HG03520 (cell line): ENCODE measurements around the gene GLCCI1.
"Not testable (repeated sequence)": the region's sequence is repeated elsewhere in the genome, so short reads cannot be mapped to it uniquely, and the experiment has no call there.

Experiments
- ATAC-seq: cut with Tn5 transposase; IDR thresholded peaks from one replicate; pipeline ENCODE4 v1.9.1; 2021; ENCODE audit warnings: mild to moderate bottlenecking, moderate library complexity; ENCODE audit not compliant: unreplicated experiment

GLCCI1 gene

DNA sequence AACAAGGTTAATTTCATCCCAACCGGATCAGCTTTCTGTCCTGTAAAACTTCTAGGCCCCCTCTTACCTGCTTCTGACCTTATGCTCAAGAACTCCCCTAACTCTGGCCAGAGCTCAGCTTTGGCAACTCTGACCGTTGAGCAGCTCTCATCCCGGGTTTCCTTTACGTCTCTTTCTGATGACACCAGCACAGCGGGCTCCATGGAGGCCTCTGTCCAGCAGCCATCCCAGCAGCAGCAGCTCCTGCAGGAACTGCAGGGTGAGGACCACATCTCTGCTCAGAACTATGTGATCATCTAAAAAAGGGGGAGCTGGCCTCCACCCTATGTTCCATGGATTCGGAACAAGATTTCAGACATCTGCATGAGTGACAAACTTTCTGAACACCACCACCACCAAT, 117.6 kb downstream of the GLCCI1 start:
- no peak for ATAC-seq

DNA sequence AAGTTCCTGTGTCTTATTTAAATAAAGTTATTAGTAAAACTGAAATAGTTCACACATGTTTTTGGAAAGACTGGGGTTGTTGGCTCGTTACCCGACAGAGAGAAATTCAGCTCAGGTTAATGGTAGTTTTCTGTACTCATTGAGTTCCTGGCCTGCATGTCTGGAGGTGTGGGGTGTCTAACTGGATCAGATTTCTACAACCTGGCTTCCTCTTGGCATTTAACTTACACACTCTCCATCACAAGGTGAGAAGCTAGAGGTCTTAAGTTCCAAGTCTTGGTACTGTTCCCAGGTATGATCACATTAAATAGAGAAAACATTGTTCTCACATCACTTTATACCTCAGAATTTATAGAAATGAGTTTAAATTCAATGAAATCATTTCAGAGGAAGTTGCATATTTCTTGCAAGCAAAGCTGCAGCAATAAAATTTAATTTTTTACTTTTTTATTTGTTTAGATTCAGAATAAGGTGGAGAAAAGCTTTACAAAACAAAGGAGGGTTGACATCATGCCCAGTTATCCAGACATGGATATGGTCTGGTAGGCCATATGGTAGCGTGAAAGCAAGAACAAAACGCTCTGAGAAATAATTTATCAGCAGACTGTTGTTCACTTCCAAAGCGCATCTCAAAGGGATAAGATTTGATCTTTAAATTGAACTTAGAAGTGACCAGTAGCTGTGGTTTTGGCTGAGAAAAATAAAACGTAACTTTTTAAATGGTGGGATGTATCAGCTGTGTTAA, 120.6 kb downstream of the GLCCI1 start:
- ATAC-seq, result no peak

DNA sequence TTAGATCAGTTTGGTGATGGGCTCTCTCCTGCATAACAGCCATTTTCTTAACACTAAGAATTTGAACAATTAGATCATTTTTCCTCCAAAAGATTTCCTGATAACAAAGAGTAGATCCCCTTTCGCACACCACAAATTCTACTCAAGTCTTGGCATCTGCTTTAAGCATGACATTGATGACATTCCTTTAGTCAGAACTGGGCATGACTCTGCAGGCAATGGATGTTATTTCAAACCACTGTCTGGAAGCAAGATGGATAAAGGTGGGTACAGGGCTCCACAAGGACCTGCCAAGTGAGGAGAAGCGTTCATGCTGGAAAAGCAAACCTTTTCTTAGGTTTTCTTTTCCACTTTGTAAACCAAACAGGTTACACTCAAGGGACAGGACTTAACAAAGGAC, 123.5 kb downstream of the GLCCI1 start:
- ATAC-seq, result no peak

DNA sequence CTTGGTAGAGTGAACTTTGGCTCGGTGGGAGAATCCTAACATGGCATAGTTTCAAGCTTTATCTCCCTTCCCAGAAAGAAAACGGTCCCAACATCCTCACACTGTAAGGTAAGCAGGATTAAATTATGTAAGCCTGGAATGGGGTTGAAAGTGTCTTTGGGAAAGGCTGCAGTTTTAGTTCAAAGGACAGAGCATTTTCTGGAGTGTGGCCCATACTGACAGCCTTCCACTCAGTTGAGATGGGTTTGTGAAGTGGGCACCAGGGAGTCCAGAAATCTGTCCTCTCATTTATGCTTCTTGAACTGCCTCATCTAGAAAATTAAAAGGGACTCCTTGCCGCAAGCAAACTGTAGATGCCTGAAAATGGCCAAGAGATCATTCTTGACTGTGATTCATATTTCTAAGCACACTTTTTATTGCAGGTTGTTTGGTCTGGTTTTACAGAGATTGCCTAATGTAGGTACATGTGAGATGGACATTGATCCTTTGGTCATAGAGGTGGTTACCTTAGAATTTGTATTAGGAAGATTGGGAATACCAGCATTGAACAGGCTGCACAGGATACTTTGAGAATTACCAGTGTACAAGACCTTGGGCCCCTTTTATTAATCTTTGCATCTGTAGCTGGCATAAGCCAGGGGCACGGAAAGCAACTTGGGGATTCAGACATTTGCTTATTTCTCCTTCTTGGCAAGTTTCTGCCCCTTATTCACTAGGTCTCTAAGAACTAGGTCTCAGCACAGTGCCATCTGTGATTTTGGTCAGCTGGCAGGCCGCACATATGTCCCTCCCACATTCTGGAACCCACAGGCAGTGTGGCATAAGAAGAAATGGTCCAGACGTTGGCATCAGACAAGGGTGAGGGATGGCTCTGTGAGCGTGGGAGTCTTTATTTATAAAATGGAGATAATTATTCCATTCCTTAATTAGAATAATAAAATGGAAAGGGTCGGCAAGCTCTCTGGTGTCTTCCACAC, 125.9 kb downstream of the GLCCI1 start:
- ATAC-seq, result no peak

DNA sequence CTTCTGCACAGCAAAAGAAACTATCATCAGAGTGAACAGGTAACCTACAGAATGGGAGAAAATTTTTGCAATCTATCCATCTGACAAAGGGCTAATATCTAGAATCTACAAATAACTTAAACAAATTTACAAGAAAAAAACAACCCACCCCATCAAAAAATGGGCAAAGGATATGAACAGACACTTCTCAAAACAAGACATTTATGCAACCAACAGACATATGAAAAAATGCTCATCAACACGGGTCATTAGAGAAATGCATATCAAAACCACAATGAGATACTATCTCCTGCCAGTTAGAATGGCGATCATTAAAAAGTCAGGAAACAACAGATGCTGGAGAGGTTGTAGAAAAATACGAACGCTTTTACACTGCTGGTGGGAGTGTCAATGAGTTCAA, 132.7 kb downstream of the GLCCI1 start:
- not testable (repeated sequence) for ATAC-seq

DNA sequence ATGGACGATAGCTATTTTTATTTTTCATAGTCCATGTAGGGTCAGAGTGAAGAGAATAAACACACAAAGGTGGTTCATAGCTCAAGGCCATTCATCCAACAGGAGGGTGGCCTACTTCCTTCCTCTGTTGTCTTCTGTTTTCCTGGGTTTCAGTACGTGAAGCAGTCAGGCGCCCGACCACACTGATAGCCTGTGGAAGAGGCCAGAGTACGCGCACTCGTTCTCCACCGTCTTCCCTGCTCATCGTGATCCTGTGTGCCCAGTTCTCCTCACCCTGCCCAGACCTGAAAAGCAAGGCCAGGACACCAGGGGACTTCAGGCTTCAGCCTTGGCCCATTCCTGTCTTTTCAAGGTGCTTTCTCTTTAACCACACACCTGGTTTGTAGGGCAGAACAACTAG, 134.7 kb downstream of the GLCCI1 start:
- ATAC-seq, result no peak

DNA sequence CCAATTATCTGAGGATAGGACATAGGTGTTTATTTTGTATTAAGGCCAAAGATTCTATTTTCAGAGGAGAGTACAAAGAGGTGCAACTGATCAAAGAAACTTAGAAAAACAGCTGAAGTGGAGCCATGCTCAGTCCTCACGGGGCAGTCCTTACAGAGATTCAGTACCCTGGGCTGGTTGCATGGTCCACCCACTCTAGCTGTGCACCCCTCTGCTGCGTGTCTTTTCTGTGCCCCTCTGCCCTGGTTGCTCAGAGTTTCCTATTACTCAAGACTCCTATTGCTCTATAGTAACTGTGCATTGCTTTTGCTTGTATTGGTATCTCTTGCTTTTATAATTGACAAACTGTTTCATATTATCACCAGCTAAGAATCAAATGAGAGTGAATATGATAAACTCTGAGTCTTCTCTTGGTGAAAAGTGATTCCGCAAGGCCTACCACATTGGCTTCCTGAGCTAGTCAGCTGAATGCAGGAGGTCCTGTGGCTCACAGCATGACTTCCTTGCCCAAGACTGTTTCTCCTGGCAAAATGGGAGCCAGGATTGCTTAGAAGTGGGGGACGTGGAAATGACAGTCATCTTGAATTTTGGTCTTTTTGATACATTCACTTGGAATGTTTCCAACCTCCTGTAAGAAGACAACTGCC, 137.0 kb downstream of the GLCCI1 start:
- no peak for ATAC-seq

DNA sequence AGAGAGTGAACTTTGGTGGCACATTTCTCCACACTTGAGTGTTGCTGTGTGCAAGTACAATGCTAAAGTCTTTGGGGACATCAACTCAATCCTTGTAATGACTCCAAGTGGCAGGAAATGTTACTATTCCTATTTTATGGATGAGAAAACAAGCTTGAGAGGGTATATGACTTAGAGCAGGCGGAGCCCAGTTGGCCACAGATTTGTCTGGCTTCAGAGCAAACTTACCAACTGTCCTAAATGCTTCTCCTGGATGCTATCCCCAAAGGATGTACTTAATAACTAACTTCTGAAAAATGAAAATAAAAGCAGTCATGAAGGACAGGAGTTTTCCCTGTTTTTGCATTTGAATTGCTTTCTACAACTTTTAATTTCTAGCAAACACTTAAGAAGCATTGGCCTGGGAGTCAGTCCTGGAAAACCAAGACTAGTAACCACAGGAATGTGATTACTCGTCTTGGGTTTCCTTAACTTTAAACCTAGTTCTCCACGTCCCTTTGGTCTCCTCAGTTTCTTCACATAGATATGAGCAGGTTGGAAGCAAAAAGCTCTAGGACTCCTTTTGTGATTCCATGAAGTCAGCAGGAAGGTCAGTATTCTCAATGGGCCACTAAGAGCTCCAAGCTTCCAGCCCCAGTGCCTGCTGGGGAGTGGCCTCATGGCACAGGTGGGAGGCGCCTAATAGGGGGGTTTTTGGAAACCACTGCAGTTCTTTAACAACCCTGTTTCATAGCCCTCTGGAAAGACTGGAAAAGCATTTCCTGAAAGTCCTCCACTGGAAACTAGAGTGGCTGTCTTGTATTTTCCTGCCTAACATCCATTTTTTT, 140.8 kb downstream of the GLCCI1 start:
- ATAC-seq, result no peak

DNA sequence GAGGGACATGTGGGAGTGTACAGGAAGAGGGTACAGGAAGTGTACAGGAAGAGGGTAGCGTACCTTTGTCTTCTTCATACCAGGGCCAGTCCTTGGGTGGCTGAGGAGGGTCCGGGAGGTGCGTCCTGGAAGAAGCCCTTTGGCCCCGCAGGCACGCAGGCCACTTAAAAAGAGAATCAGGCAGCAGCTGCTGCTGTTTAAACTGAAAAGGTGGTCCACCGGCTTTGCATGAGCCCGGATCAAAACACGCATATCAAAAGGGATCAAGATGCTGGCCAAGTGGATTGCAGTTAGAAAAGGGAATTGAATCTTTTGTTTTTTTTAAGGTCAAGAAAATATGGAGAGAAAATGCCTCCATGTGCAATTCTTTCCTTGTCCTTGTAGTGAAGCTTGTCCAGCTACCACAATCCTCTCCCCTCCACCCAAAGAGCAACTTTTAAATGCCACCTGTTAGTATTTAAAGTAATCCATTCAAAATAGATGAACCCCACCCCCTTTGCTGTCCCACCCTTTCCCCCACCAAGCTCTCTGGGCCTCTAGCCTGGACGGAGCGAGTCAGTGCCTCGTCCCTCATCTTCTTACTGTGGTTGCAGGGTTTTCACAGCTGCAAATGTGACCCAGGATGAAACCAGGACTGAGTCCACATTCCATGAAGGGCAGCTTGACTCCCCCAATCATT, 142.8 kb downstream of the GLCCI1 start:
- ATAC-seq, result no peak

DNA sequence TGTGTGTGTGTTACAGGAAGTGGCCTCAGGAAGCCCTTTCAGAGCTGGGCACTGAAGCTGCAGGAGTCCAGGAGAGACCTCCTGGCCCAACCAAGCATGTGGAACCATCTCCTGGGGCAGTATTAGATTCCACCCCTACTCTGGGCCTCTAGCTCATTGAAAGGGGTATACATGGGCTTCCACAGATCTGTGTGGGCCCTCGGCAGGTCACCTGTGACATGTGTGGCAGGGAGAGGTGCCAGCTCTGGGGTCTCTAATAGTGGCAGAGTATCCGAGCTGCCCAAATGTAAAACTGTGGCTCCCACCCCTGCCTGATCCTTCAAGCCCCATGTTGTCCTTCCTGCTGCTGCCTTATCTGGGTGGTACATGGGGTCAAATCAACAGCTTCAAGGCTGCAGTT, 144.1 kb downstream of the GLCCI1 start:
- no peak for ATAC-seq

DNA sequence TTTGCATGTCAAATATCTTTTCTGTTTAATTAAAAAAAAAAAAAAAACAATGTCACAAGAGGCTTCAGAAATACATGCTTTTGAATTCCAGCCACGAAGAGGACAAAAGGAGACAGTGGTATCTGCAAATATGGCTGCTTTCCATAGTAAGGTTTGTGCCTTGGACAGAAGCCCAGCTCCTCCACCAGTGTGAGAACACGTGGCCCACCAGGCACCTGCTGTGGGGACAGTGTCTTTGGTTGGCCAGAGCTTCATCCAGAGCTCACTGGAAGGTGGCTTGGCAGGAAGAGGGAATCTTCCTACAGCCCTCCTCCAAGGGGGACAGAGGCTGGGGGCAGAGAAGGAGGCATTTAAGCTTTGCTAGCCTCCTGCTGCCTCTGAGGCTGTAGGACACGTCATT, 144.6 kb downstream of the GLCCI1 start:
- ATAC-seq, result no peak

DNA sequence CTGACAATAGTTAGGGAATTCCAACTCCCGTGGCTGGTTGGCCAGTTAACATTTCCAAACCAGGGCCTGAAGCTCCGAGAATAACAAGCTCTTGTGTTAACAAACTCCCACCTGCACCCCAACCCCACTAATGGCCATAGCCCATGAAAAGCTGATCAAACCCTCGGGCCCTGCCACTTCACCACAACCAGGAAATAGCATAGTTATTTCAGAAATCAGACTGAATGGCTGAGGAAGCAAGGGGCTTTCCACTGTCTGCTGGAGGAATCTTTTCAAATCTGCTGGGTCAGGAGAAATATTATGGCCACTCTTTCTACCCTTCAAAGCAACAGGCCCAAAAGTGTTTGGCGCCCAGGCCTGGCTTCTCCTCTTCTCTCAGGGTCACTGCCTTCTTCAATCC, 145.6 kb downstream of the GLCCI1 start:
- peak; percentile 38 for ATAC-seq

DNA sequence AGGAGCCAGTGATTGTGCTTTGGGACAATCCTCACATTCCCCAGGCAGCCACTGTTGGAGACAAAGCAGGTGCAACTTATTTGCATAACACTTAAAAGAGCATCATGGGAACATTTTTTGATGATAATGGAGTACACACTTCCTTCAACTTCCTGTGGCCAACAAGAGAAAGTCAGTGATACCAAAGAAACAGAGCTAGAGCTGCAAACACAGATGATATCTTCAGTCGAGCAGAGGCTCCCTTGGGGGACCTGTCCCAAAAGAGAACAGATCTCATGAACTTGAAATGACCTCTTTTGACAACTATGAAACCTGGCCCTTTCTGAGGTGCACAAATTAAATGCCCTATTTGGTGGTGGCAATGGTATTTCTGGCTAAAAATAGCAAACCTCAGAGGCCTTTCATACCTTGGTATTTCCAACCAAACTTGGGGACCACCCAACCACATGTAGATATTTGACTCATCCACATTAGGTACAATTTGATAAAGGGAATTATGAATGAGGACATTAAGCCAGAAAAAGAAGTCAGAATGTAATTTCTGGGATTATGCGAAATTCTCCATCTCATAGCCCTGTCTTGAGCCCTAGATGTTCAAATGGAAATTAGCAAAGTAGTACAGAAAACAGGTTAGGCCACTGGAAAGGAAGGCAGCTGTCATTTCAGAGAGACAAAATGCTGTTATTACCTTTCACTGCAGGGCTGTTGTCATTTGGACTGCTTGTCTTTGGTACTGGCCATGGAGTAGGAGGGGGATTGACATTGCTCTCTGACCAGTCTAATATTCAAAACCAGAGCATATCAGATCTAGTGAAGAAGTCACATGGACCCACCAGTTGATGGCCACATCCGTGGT, 147.2 kb downstream of the GLCCI1 start:
- ATAC-seq, result peak; percentile 87

DNA sequence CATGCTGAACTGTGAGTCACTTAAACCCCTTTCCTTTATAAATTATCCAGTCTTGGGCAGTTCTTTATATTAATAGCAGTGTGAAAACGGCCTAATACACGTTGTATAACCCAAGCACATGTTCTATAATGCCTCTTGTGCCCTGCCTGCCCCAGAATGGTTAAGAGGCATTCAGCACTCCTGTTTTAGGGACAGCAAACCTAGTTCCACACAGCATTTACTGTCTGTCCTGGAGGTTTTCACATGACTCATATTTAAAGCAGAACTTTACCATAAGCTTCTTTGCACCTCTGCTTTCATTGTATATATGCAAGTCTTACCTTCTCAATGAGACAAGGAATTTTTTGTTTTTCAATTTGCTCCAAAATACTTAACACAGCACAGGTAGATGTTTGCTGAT, 148.6 kb downstream of the GLCCI1 start:
- ATAC-seq, result no peak

DNA sequence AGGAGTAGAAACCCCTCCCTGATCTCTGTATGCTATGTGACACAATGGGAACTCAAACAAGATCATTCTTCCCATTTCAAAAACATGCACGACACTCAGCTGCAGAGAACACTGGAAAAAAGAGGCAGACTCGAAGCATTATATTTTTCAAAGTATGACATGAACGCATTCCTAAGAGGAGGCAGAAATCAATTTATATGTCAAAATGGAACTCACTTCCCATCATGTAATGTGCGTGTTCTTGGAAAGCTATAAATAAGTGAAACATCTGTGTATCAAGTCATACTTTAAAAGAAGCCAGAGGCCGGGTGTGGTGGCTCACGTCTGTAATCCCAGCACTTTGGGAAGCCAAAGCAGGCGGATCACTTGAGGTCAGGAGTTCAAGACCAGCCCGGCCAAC, 150.7 kb downstream of the GLCCI1 start:
- no peak for ATAC-seq

DNA sequence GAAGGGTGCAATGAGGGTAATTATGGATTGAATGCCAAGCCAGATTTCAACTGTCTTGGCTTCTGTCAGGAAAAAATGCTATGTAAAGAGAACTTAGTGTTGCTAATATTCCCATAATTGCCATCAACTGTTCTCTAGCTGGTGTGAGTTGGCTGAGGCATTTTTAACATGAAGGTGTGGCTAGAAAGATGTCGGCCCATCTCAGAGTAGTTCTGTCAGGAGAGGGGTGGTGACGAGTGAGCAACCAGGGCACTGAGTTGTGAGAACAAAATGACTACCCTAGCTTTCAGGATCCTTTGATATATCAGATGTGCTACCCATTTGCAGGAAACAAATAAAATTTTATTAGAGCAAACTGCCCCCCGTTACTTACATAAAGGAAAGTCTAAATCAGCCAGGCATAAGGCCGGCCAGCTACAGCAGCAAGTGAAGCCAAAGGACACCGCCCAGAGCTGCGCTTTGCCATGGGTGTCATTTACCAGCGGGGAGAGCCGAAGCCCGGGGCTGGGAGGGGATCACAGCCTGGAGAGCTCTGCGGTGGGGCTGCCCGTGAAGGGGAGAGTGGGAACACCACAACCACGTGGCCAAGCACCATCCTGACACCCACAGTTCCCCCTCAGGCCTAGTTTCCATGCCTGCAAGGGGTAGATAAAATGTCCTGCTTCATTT, 151.9 kb downstream of the GLCCI1 start:
- no peak for ATAC-seq

DNA sequence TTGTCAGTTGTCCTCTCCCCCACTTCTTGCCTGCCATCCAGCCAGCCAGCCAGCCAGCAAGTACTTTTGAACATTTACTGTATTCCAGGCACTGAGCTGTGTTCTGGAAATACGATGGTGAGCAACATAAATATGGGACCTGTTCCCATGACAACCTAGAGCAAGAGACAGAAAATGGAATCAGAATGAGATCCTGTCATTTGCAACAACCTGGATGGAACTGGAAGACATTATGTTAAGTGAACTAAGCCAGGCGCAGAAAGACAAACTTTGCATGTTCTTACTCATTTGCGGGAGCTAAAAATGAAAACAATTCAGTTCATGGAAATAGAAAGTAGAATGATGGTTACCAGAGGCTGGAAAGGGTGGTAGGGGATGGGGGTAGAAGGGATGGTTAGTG, 152.6 kb downstream of the GLCCI1 start:
- no peak for ATAC-seq

DNA sequence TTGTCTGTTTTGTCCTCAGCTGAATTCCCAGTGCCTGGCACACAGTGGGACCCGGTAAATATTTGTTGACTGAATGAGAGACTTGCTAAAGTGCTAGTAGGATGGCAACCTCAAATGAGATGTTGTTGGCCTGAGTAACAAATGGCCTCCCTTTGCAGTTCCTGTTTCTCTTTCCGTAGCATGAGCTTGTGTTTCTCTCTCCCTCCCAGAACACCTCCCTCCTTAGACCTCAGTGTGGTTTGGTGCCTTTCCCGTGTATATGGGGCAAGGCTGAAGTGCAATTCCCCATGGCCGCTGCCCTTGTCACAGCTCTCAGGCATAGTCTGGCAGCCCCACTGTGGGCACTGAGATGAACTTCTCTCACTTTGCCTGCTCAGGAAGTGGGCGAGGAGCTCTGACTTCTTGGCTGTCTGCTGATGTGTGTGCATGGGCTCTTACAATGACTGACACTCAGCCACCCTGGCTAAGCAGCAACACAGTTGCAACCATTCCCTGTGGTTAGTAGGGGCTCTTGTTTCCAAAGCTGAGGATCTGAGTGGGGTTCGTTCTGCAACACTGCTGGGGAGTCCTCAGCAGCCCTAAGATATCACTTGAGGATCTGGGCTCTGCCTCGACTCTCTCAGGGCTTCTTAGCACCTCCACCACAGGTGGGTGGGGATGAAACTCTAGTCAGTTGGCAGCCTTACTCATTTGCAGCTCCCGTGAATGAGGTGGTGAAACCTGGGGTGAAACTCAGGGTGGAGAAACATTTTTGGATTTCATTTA, 157.3 kb downstream of the GLCCI1 start:
- ATAC-seq, result peak; percentile 76
